DMS53 treated with DMSO at 0.1 percent for 48 hours (cell line): ENCODE measurements around the gene SLC23A2.
"Not testable (repeated sequence)": the region's sequence is repeated elsewhere in the genome, so short reads cannot be mapped to it uniquely, and the experiment has no call there.

Experiments
- DNase-seq: peaks from one replicate; lab custom pipeline; 2025; ENCODE audit not compliant: unreplicated experiment; lab: John Stamatoyannopoulos, UW

Gene SLC23A2

DNA sequence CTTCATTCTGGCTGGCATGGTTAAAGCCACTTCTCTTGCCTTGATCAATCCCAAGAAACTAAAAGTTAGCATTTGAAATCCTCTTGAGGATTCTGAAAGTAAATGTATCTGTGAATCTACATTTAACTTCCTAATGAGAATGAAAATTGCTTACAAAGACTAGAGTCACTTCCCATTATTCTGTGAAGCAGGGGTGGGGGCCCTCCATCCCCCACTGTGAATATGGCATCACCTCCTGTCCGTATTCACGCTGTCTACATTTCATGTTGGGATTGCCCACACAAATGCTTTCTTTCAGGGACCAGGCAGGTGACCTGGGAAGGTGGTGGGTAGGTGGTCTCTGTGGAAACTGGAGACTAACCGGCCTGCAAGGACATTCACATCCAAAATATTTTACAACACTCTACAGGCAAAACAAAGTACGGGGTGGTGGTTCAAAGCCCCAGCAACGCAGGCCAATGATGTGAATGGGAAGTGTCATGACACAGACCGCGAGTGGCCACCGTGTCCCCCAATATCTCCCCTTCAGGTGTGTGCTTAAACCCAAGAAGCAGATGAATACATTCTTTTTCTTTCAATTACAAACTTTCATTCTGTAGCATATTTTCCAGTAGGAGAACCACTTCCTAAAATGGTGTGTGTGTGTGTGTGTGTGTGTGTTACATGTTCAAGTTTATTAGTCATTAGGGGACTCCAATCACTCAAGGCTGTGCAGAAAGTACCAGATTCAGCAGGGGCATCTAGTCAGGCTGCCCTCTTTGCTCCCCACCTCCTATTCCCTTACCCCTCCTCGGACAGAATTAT, 147.4 kb downstream of the SLC23A2 start:
- no peak for DNase-seq

DNA sequence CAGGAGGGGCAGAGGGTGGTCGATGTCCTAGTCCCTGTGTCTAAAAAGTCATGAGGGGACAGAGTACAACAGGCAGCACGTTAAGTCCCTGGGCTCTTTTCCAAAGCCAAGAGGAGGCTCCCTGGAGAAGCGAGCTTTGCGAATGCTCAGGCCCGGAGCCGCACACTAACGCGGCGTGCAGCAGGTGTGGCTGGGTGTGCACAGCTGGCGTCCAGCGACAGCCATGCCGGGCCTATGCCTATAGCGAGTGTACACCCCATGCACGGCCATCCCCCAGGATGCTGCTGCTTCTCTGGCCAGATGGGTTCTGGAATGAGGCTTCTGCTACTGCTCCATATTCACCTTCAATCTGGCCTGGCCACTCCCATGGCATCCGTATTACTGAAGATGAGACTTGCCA, 148.3 kb downstream of the SLC23A2 start:
- no peak for DNase-seq

- no peak for DNase-seq
Observed at GRCh38 chr20:4850960-4851359, 150.3 kb downstream of the SLC23A2 start.

GRCh38 chr20:4848829-4849228, 152.5 kb downstream of the SLC23A2 start:
- DNase-seq, result not testable (repeated sequence)

- no peak for DNase-seq
Observed at GRCh38 chr20:4848041-4848440, 153.3 kb downstream of the SLC23A2 start.

GRCh38 chr20:4846821-4847220, 154.5 kb downstream of the SLC23A2 start:
- DNase-seq, result no peak

GRCh38 chr20:4844751-4845465, 156.4 kb downstream of the SLC23A2 start:
- DNase-seq, result no peak

DNA sequence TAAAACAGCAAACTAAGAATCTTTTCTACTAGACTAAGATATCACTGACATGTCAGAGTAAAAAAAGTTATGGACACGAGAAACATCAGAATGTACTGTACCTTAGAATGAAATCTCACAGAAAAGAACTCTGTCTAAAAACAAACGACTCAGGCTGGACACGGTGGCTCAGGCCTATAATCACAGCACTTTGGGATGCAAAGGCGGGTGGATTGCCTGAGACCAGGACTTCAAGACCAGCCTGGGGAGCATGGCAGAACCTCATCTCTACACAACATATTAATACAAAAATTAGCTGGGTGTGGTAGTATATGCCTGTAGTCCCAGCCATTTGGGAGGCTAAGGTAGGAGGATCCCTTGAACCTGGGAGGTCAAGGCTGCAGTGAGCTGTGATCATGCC, 157.0 kb downstream of the SLC23A2 start:
- DNase-seq, result no peak

DNA sequence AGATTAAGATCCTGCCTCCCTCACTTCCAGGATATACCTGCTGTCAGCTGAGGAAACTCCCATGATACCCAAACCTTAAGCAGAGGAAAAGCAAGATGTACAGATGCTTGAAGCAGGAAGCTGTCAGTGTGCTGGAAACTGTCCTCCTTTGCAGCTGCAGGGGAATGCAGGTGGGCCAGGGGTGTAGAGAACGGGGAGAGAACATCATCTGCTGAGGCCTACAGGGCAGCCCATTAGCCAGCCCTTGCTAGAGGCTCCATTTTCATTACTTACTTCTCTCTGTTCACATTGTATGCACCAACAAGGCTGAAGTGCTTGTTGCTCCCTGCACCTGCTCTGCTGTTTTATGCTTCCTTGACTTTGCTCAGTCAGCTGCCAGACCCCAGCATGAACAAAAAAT, 160.5 kb downstream of the SLC23A2 start:
- DNase-seq, result no peak

DNA sequence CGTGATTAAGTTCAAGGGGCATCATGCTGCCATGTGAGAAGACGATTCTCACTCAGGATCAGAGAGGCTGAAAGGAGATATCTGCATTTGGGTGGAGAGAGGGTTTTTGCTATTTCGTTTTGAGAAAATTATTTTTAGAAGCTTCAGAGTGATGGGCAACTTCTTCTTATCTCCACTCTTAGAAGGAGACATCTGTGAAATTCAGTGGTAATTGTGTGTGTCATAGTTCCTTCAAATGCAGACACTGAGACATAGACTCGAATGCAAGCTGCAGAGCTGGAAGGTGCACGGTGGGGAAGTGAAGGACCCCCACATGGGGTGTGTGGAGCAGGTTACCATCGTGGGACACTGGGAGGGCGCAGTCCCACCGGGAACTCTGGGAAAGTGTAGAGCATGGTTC, 162.8 kb downstream of the SLC23A2 start:
- DNase-seq, result no peak

DNA sequence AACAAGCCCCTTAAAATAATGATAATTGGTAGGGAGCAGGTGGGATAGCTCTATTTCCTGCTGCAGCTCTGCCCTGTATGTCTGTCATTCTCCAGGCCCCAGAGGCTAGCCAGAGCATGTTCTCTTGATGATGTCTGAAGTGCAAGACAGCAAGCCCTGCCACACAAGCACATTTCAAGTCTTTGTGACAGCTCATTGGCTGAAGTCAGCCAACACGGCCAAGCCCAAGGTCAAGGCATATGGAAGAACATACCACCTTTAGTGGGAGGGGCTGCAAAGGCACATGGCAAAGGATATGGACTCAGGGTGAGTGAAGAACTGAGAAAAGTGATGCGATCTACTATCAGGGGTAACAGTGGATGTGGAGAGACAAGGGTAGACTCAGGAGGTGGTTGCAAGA, 163.6 kb downstream of the SLC23A2 start:
- no peak for DNase-seq

DNA sequence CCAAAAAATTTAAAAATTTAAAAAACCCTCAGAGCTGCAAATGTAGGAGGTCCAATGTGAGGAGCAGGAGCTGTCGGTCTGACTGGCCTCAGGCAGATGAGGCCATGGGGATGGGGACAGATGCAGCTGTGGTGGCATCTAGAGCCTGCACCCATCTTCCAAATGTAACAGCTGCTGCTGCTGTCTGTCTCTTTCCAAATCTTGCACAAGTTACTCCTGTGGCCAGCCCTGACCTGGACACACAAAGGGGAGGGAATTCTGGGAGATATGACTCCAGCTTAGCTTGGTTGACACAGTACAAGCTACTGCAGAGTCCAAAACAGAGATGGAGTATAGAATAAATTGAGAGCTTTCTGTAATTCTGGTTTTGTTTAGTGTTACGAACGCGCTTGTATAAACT, 164.4 kb downstream of the SLC23A2 start:
- no peak for DNase-seq

DNA sequence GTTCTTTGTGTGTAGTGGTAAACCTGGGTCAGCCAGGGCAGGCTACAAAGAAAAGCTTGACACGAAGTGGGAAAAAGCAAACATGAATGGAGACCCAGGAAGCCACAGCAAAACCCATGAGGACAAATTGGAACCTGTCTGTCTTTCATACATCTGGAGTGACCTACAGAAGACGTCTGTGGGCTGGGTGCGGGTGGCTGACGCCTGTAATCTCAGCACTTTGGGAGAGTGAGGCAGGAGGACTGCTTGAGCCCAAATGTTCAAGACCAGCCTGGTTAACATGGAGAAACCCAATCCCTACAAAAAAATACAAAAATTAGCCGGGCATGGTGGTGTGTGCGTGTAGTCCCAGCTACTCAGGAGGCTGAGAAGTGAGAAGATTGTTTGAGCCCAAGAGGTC, 164.8 kb downstream of the SLC23A2 start:
- DNase-seq, result no peak

DNA sequence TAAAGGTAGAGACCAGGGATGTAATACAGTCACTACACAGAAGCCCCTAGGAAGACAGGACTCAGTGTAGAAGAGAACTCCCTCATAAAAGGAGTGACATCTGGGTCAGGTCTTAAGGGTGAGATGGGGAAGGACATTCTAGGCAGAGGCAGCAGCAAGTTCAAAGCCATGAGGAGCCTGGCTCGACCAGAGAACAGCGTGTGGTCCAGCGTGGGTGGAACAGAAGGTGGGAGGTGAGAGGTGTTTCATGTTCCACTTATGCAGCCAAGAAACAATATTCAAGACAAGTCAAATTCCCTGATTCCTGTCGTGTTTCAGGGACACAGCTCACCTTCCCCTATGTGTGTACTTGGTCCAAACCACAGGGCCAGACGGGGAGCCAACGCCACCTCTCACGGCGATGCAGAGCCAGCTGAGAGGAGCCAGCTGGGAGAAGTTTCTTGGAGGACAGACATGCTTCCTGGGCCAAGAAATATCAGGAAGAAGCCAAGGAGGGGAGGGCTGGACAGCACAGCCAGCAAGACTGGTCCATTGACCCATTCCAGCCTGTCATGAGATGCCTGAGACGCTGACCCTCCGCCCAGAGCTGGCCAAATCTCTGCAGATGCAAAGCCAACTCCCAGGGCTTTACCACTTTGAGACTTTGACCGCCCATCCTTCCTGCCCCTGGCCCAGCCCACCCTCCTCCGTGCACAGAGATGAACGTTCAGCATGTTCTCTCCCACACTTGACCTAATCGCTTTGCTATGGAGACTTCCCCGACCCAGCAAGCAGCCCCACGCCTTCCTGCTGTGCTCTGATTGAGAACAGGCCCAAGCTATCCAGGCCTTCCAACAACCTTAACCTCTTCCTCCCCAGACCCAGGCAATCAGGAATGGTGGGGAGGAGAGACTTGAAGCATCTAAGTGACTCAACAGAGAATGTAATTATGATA, 165.8 kb downstream of the SLC23A2 start:
- DNase-seq, result no peak

DNA sequence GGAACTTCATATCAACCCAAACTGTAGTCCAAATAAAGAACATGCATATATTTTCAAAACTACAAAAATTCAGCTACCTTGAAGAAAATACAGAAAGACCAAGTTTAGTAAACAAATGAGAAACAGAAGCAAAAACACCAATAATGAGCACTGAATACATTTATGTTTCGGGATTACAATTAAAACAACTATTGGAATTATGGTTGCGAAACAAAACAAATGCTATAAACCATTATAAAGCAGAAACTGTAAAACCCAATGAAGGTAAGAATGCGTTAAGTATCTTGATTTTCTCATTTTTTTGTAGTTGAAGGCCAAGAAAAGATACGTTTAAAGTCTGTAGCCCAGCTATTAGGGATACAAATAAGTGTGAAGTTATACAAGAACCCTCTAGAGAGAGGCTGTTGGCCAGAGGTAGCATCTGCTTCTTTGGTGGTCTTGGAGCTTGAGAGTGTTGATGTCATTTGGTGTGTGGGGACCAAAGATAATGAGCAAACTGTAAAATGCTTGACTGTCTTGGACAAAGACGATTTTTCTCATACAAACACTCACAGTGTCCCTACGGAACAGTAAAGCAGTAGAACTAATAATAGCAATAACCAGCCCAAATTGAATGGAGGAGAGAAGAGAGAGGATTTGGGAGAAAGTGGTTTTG, 168.1 kb downstream of the SLC23A2 start:
- no peak for DNase-seq

DNA sequence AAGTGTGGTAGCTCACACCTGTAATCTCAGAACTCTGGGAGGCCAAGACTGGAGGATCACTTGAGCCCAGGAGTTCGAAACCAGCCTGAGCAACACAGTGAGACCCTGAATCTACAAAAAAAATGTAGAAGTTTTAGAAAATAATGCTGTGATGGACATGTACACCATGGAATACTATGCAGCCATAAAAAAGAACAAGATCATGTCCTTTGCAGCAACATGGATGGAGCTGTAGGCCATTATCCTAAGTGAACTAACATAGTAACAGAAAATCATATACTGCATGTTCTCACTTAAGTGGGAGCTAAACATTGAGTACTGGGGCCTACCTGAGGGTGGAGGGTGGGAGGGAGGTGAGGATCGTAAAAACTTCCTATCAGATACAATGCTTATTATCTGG, 168.8 kb downstream of the SLC23A2 start:
- DNase-seq, result no peak

DNA sequence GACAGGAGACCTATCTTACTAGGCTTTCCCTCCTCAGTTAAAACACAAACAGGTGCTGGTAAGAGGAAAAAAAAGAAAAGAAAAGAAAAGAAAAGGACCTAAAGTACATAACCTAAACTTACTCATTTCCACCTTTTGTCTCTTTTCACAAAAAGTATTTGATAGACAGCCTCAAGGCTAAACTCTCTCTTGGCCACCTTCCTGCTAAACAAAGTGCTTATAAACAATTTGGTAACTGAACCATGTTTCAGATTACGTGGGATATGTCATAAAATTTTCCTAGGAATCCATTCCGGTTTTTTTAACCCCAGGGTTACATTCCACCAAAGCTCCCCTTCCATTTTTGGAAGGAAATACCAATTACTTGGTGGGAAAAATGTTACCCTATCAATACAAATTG, 170.6 kb downstream of the SLC23A2 start:
- no peak for DNase-seq

GRCh38 chr20:4830259-4830658, 171.1 kb downstream of the SLC23A2 start:
- no peak for DNase-seq

DNA sequence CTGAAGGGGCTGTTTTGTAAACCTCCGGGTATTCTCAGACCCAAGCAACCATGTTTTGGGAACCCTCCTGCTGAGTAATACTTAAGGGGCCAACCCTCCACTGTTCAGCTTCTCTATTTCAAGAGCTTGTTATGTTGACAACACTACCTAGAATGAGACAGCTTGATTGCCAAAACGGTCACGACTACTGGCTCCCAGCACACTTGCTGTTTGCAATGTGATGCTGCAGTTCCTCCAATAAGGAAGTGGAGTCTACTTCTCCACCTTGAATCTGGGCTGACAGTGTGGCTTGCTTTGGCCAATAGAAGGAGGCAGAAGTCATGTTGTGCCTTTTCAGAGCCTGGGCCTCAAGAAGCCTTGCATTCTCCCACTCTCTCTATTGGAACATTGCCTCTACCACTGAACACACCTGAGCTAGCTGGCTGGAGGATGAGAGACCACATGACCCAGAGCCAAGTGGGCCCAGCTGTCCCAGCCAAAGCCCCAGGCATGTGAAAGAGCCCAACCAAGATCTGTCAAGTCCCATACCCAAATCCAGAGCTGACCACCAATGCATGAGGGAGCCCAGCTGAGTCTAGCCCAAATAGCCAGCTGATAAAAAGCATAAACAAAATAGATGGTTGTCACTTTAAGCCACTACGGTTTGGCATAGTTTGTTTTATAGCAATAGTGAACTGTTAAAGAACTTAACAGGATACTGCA, 171.6 kb downstream of the SLC23A2 start:
- DNase-seq, result no peak

DNA sequence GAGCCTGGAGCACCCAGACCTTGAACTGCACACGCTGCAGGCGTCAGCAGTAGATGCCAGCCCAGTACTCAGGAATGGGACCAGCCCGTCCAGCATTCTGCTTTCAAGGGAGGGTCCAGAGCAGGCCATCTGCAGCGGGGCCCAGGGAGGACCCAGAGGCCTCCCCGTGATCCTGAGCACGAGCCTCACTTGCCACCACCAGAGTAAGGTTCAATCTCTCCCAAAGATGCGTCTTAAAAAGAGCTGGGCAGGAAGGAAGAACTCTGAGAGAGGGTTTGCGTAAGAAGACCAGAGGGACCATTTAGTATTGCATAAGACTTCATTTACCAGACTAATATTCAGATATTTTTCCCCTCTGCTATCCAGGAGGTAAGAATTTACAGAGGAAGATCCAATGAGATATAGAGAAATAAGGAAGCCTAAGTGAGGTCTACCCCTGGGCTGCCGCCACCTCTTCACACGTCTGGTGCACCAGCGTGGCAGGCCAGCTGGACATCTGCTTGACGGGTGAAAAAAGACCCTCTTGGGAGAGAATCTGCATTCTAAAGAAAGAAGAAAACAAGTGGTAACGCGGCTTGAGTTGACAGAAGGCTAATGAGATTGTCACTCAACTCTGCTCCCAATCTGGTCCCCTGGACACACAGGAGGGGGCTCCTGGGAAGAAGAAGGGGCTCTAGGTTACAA, 172.3 kb downstream of the SLC23A2 start:
- DNase-seq, result no peak
